ENCODE results near the gene C21orf91.
"Not testable (repeated sequence)": the region's sequence is repeated elsewhere in the genome, so short reads cannot be mapped to it uniquely, and the experiment has no call there.

C21orf91 gene

GRCh38 chr21:17777072-17777765 lies 41.9 kb downstream of the C21orf91 start:
- no peak for DNase-seq (ENCODE audit: low read depth)

- no peak for DNase-seq (ENCODE audit: low read depth)
Measured at GRCh38 chr21:17775431-17776126, 43.6 kb downstream of the C21orf91 start.

GRCh38 chr21:17775021-17775420 lies 44.1 kb downstream of the C21orf91 start:
- not testable (repeated sequence) for DNase-seq (ENCODE audit: low read depth)

GRCh38 chr21:17769447-17769845 lies 49.7 kb downstream of the C21orf91 start:
- DNase-seq (ENCODE audit: low read depth), result no peak

GRCh38 chr21:17768840-17769446 lies 50.2 kb downstream of the C21orf91 start:
- DNase-seq (ENCODE audit: low read depth), result no peak

GRCh38 chr21:17765207-17765606 lies 53.9 kb downstream of the C21orf91 start:
- no peak for DNase-seq (ENCODE audit: low read depth)

- DNase-seq (ENCODE audit: low read depth), result no peak
Measured at GRCh38 chr21:17763288-17764037, 55.7 kb downstream of the C21orf91 start.

- DNase-seq (ENCODE audit: low read depth), result no peak
Measured at GRCh38 chr21:17759511-17760178, 59.5 kb downstream of the C21orf91 start.

- no peak for DNase-seq (ENCODE audit: low read depth)
Measured at GRCh38 chr21:17758683-17759082, 60.5 kb downstream of the C21orf91 start.

GRCh38 chr21:17757671-17758070 lies 61.5 kb downstream of the C21orf91 start:
- DNase-seq (ENCODE audit: low read depth), result no peak

- DNase-seq (ENCODE audit: low read depth), result no peak
Measured at GRCh38 chr21:17753736-17754135, 65.4 kb downstream of the C21orf91 start.

GRCh38 chr21:17752171-17752570 lies 67.0 kb downstream of the C21orf91 start:
- no peak for DNase-seq (ENCODE audit: low read depth)

GRCh38 chr21:17746920-17747319 lies 72.2 kb downstream of the C21orf91 start:
- no peak for DNase-seq (ENCODE audit: low read depth)

GRCh38 chr21:17745086-17745485 lies 74.1 kb downstream of the C21orf91 start:
- no peak for DNase-seq (ENCODE audit: low read depth)

- no peak for DNase-seq (ENCODE audit: low read depth)
Measured at GRCh38 chr21:17742940-17743592, 76.1 kb downstream of the C21orf91 start.

GRCh38 chr21:17742181-17742580 lies 77.0 kb downstream of the C21orf91 start:
- DNase-seq (ENCODE audit: low read depth), result no peak

All from stimulated activated CD8-positive, alpha-beta memory T cell treated with anti-CD3 and anti-CD28 coated beads, Interleukin-12 subunit alpha, Interleukin-12 subunit beta, amount 100 ng/mL, for 1 hour (primary cell).